NCI-H146 treated with DMSO at 0.1 percent for 48 hours (cell line): ENCODE results near the gene DCTN4.
"Not testable (repeated sequence)": the region's sequence is repeated elsewhere in the genome, so short reads cannot be mapped to it uniquely, and the experiment has no call there.

Experiments used
- DNase-seq: peaks from one replicate; lab custom pipeline; 2025; ENCODE audit not compliant: unreplicated experiment; lab: John Stamatoyannopoulos, UW

Gene DCTN4

GRCh38 chr5:150758531-150759333 lies at the start of gene DCTN4:
Gene DCTN4, minus strand, starts transcription at chr5:150759017. Its CDS starts 24 bp downstream, at chr5:150758993.
- DNase-seq: peak; percentile 90

GRCh38 chr5:150804388-150804787 lies 45.6 kb upstream of the DCTN4 start:
- DNase-seq: no peak

GRCh38 chr5:150801117-150801927 lies 42.5 kb upstream of the DCTN4 start:
- DNase-seq: peak; percentile 54

DNA sequence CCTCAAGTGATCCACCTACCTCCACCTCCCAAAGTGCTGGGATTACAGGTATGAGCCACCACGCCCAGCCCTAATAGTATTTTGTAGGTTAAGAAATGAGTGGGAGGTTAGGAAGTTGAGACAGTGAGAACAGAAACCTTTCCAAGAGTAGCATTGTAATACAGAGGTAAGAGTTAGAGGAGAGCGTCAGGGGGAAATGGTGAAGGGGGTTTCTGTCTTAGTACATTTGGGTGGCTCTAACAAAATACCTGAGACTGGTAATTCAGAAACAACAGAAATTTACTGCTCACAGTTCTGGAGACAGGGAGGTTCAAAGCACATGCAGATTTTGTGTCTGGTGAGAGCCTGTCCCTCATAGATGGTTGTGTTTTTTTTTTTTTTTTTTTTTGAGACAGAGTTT lies 38.6 kb upstream of the DCTN4 start:
- DNase-seq: no peak

- no peak for DNase-seq
Measured at GRCh38 chr5:150794927-150795326, 36.1 kb upstream of the DCTN4 start.

DNA sequence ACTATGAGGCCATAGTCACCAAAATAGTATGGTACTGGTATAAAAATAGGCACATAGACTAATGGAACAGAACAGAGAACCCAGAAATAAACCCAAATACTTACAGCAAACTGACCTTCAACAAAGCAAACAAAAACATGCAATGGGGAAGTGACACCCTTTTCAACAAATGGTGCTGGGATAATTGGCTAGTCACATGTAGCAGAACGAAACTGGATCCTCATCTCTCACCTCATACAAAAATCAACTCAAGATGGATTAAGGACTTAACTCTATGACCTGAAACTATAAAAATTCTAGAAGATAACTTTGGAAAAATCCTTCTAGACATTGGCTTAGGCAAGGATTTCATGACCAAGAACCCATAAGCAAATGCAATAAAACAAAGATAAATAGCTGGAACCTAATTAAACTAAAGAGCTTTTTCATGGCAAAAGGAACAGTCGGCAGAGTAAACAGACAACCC lies 34.6 kb upstream of the DCTN4 start:
- DNase-seq: not testable (repeated sequence)

DNA sequence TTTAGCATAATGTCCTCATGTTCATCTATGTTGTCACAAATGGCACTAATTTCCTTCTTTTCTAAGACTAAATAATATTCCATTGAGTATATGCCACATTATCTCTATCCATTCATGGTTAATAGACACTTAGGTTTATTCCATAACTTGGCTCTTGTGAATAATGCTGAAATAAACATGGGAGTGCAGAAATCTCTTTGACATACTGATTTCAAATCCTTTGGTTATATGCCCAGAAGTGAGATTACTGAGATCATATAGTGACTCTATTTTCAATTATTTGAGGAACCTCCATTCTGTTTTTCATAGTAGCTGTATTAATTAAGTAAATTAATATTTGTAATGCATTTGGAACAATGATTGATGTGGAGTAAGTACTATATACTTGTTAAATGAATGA lies 32.7 kb upstream of the DCTN4 start:
- DNase-seq: no peak

DNA sequence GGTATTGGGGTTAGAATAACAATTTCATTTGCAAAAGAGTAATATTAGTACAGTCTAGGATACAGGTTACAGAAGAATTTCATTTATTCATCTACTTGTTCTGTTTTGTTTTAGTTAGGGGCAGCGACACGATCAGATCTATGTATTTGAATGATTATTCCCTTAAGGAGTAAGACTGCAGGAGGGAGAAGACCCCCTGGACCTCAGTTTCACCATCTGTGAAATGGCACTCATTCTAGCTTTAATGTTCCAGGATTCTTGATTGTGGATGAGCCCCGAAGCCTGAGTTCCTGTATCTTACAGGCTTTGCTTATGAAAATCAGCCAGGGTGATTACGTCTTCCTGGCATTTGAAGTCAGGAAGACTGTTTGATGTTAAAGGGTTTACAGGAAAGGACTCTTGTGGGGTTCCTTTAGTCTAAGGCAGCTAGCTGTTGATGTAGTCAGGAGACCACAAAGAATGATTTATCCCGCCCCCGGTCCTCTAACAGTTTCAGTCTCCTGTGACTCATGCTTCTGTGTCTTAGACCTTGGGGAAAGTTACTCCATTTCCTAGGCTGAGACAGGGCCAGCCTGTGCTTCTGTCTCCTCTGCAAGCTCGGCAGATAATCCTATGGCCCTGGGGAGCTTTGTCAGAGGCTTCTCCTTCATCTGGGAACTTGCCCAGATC lies 31.3 kb upstream of the DCTN4 start:
- no peak for DNase-seq

- no peak for DNase-seq
Measured at GRCh38 chr5:150789450-150789849, 30.6 kb upstream of the DCTN4 start.

DNA sequence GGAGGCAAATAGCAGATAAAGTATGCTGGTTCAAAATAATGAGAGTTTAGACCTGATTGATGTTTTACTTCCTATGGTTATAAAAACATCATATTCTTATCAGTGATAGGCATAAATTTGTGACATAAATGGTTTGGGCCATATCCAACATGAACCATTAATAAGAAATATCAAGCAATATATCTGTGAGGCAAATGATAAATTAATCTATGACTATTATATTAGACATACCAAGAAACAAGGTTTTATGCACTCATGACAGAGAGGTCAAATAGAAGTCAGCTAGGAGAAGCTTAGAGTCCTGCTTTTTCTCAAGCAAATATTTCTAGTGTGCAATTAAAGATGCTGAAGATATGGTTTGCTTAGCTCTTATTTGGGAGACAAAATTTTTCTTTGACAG lies 30.2 kb upstream of the DCTN4 start:
- no peak for DNase-seq

GRCh38 chr5:150787656-150788055 lies 28.8 kb upstream of the DCTN4 start:
- no peak for DNase-seq

GRCh38 chr5:150786876-150787275 lies 28.1 kb upstream of the DCTN4 start:
- no peak for DNase-seq

GRCh38 chr5:150785950-150786349 lies 27.1 kb upstream of the DCTN4 start:
- DNase-seq: no peak

GRCh38 chr5:150783422-150783928 lies 24.7 kb upstream of the DCTN4 start:
- peak; percentile 47 for DNase-seq

DNA sequence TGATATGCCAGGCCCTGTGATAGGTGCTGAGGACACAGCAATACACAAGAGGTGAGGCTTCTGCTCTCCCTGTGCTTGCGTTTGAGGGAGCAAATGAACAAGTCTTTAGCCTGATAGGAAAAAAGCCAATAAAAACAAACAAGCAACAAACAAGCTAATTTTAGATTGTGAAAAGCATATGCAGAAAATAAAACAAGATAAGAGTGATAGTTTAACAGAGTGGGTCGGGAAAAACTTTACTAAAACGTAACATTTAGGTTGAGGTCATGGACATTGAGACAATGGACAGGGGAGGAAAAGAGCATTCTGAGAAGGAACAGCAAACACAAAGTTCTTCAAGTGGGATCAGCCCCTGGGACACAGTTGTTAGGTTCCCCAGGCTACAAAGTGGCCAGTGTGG lies 24.0 kb upstream of the DCTN4 start:
- no peak for DNase-seq

- DNase-seq: no peak
Measured at GRCh38 chr5:150781706-150782614, 23.1 kb upstream of the DCTN4 start.

DNA sequence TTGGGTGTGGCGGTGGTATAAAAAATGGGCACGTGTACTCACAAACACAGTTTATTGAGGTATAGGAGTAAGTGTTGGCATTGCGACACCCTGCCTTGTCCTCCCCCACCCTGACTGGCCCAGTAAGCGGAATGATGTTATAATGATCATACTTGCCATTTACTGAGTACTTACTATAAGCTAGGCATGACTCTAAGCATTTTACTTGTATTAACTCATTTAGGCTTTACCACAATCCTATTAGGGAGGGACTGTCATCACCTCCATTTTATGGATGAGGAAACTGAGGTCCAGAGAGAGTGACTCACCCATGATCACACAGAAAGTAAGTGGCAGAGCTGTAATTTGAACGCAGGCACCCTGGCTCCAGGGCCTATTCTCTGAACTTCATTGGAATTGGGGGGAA lies 22.0 kb upstream of the DCTN4 start:
- no peak for DNase-seq

DNA sequence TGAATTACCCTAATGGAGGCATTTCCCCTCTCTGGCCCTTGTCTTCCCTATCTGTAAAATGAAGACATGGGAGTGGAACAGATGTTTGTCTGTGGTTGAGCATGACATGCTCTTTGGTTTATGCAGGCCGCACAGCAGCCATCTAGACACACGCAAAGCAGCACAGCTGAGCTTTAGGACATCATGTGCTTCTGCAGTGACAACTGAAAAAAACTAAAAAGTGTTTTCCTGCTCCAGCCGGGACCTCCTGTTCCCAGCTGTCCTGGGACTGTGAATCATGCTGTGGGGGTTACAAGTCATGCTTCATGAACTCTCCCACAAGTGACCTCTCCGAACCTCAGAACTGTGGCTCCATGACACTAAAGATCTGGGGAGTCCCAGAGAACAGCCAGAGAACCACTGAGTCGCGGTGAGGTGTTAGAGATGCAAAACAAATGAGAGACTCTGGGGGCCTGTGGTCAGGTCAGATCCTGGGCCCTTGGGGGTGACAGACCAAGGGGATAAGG lies 21.4 kb upstream of the DCTN4 start:
- no peak for DNase-seq

DNA sequence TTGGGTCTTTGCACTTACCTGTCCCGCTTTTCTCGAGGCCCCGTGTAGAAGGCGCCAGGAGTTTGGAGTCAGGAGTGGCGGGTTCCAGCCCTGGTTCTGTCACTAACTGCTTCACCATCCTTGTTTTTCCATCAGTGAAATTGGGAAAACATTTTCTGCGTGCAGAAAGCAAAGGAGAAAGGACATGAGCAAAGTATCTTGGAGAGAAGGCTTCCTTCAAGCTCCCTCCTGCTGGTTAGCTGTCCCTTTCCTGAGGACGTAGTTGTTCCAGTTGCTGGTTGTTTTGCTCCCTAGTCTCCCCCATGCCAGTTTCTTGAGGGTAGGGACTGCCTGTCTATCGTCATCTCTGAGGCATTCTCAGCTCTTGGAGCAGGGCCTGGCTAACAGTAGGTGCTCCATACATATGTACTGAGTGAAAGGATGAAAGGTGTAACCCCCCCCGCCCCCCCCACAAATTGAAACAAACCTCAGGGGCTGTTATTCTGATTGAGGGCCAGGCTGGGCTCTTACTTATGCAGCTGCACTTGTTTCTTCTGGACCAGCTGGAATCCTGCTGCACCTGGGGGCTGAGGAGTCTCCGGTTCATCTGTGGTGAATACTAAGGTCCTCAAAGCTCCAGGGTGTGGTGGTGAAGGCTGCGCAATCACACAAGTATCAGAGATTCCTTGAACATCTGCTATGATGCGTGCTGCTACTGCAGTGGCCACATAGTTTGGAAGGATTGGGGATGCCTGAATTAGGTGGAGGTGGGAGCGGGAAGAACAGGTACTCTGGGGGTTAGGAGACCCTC lies 20.8 kb upstream of the DCTN4 start:
- no peak for DNase-seq
